Stimulated activated CD8-positive, alpha-beta memory T cell treated with anti-CD3 and anti-CD28 coated beads, Interleukin-2, amount 100 ng/mL, for 1 hour (primary cell): ENCODE measurements around the gene RRM2.

Experiments
- DNase-seq, 2 donors: peaks; one replicate each; pipeline ENCODE4 v3.0.0-alpha.2; 2020; ENCODE audit warnings: low read depth in 2 of 2

RRM2 gene

DNA sequence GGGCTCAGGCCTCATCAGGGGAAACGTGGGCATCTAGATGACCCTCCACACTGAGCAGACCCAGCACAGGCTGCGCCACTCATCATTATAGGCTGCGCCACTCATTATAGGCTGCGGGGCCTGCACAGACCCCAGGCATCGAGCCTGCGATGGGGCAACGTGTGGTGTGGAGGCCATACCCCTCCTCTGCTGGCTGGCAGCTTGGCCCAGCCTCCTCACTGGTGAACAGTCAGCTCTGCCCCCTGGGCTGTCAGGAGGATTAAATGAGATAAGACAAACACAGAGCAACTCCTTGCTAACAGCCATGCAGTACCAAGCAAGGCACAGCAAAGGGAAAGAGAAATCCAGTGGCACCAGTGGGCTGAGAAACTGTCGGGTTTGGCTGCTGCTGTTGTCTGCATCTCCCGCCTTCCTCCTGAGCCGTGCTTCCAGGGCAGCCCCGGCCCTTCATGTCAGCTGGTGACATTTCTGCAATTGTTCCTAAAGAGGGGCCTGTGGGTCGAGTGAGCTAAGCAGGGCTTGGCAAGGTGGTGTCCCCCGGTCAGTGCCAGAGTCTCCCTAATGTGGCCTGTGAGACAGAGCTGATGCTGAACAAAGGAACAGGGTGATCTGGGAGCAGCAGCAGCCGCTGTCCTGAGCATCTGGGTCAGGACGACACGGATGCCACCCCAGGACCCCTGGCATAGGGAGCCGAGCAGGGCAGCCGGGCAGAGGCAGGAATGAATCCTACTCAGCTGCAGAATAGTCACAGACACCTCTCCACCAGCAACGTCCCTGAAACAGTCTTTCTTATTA, 48.7 kb downstream of the RRM2 start:
- DNase-seq: no peak

DNA sequence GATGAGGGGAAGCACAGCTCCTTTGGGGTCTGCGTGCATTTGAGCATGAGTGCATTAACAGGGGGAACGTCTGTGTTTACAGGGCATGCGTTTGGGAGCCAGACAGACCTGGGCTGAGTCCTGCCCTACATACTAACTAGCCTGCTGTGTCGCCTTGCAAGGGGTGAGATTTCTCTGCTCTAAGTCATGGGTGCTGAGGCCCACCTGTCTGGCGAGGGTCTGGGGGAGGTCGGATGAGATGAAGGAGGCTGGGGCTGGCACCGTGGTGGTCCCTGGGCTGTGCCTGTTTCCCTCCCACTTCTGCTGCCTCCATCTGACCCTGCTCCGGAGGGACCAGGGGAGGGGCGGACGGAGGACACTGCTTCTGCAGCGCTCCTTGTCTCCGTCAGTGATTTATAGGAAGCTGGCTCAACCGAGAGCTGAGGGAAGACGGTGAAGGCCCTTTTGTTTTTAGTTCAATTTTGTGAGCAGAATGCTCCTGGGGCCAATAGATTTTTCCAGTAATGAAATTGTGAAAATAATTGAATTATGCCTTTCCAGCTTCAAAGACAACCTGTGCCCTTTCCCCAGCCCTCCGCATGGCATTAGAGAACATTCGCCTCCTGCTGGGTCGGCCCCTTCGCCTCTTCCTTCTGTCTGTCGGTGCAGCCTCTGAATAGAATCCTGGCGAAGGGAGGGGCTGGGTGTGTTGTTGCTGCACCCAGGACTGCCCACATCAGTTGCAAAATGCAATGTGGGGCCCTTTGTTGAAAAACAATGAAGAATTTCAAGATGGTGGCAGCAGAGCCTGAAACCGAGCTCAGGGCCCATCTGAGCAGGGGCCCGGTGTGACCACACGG, 49.7 kb downstream of the RRM2 start:
- no peak for DNase-seq

DNA sequence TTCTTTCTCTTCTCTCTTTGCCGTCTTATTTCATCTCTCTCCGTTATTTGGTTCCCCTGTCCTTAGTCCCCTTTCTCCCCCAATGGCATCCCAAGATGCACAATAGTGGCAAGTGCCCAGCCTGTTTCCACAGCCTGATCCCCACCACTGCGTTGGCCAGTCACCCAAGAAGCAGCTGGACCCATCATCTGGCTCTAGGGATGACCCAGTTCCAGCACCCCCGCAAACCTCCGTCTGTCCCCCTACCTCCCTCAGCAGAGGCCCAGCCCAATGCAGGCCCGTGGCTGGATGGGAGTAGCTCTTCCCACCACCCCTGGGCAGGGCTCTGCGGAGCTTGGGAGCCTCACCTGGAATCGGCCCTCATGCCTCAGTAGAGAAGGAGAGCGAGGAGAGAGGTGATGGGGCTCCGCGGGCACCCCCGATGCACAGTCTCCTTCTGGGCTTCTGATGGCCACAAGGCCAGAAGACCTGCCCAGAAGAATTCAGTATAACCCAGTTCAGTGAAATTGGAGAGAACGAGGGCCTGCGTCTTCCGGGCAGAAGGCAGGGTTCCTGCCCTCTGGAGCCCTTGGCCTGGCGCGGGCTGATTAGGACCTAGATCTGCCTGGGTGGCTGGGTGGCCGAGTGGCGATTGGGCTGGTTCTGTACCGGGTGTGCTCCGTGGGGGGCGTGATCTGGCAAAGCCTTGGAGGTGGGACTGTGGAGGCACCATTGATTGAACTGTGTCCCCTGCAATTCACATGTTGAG, 50.9 kb downstream of the RRM2 start:
- DNase-seq: no peak

DNA sequence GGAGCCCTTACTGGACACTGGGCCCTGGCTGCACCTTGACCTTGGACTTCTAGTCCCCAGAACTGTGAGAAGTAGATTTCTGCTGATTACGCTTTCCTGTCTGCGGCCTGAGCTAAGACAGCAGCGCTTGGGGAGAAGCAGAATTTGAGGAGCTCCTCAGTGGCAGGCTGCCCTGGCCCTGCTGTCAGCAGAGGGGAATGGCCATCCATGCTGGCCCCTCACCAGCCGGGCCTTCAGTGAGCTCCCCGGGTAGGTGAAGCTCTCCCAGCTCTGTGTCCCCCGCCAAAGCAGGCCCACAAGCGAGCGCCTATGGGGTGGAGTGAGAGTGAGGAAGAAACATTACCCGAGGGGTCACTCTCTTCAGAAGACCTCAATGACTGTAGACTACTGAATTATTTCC, 51.6 kb downstream of the RRM2 start:
- DNase-seq: no peak

DNA sequence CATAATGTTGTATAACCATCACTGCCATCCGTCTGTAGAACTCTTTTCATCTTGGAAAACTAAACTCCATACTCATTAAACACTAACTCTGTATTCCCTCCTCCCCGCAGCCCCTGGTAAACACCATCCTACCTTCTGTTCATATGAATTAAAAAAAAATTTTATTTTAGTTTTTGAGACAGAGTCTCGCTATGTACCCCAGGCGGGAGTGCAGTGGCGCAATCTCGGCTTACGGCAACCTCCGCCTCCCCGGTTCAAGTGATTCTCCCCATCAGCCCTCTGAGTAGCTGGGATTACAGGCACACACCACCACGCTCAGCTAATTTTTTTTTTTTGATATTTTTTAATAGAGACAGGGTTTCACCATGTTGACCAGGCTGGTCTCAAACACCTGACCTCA, 52.9 kb downstream of the RRM2 start:
- no peak for DNase-seq

DNA sequence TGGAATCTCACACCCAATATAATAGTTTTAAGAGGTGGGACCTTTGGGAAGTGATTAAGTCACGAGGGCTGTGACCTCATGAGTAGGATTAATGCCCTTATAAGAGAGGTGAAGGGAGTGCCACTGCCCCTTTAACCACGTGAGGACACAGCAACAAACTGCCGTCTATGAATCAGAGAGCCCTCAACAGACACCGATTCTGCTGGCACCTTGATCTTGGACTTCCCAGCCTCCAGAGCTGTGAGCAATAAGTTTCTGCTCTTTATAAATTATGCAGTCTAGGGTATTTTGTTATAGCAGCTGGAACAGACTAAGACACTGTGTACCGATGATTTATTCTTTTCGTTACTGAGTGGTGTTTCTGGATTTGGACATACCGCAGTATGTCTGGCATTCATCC, 56.2 kb downstream of the RRM2 start:
- no peak for DNase-seq

DNA sequence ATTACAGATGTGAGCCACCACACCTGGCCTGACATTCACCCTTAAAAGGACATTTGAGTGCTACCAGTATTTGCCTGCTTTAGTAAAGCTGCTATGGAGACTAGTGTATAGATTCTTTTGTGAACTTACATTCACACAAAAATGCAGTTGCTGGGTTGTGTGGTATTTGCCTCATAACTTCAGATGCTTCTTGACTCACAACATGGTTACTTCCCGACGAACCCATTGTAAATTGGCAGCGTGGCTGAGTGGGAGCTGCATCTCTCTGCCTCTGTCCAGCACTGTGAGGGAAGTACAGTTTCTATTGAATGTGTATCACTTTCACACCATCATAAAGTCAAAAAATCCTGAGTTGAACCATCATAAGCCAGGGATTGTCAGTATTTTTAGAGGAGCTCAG, 56.9 kb downstream of the RRM2 start:
- DNase-seq: no peak

DNA sequence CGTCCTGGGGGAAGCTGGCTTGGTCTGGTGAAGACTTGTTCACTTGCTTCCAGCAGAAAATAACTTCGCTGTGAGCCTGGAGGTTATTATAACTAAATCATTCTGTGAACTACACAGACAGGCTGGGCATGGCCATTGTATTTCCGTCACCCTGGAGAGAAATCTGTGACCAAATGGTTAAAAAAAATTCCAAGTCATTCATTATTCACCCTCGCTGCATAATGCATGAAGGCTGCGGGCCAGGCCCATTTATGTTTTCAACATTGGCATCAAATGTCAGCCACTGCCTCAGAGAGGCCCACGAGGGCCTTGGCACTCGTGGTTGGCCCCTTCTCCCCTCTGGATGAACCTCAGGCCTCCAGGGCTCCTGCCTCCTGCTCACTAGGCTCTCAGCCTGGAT, 57.7 kb downstream of the RRM2 start:
- no peak for DNase-seq
